Endothelial cell of umbilical vein (primary cell): ENCODE measurements around the gene FMN2. TPM values are rescaled to one million over a fixed set of nuclear protein-coding genes. Genes with fewer than 3 reads are reported as not detected.

ENCODE experiments used
- BruUV-seq: library from RNA; stranded (reverse); fragments of 400-500 nt; replicated peaks from 2 replicates; lab custom pipeline; 2021; lab: Mats Ljungman, UMichigan
- CTCF ChIA-PET: fragments of 300-600, 350-600 bp; sonication (Branson Sonifier 250); formaldehyde crosslinking; loops from one replicate; lab custom pipeline; 2021; ENCODE audit warnings: antibody characterized with exemption, inconsistent platforms; lab: Charles Lee
- POLR2A ChIA-PET: fragments of 300-600, 350-600 bp; sonication (Branson Sonifier 250); formaldehyde crosslinking; loops from one replicate; lab custom pipeline; 2021; ENCODE audit warnings: antibody characterized with exemption, inconsistent platforms; lab: Charles Lee
- DNase-seq: peaks from one replicate; pipeline ENCODE4 v3.0.0-alpha.2; 2011; ENCODE audit warnings: low read depth, low spot score
- FAIRE-seq: peaks from 2 replicates; lab custom pipeline; 2011; peaks lifted over from hg19 to GRCh38; lab: Jason Lieb, UNC
- H2AFZ ChIP-seq: 2 replicates; pipeline ENCODE4 v1.6.0; 2012; ENCODE audit warnings: low read depth, low read length, control low read depth, inconsistent platforms
- H3K27ac ChIP-seq: 2 replicates; pipeline ENCODE4 v1.5.1; 2011; ENCODE audit warnings: low read depth, mild to moderate bottlenecking, control low read depth, low read length, moderate library complexity; ENCODE audit not compliant: insufficient read depth
- H3K27me3 ChIP-seq, 2 experiments: 2 replicates each; pipeline versions ENCODE4 v1.6.0 to v1.6.1; 2011; ENCODE audit warnings: low read length in 2 of 2, mixed read lengths in 1 of 2; ENCODE audit not compliant: control insufficient read depth in 2 of 2, insufficient read depth in 2 of 2
- H3K36me3 ChIP-seq, 2 experiments: 2 replicates in 1 of 2; 3 replicates in 1 of 2; pipeline ENCODE4 v1.5.1; 2011; ENCODE audit warnings: low read length in 2 of 2, mild to moderate bottlenecking in 1 of 2, moderate library complexity in 1 of 2; ENCODE audit not compliant: control insufficient read depth in 2 of 2, insufficient read depth in 2 of 2; ENCODE audit errors: extremely low read depth in 1 of 2
- H3K4me1 ChIP-seq: 3 replicates; pipeline ENCODE4 v1.5.1; 2011; ENCODE audit warnings: mild to moderate bottlenecking, low read length; ENCODE audit not compliant: control insufficient read depth, insufficient read depth; ENCODE audit errors: extremely low read depth
- H3K4me2 ChIP-seq: 2 replicates; pipeline ENCODE4 v1.6.1; 2011; ENCODE audit warnings: low read length, control low read depth, mixed read lengths; ENCODE audit not compliant: insufficient read depth
- H3K4me3 ChIP-seq, 3 experiments: fragments of 200-600 bp in 1 of 3; sonication (generic), shearing (Covaris generic) in 1 of 3; replicated peaks in 1 of 3; 2 replicates each; pipeline ENCODE4 v1.5.1; 2011 to 2016; ENCODE audit warnings: control low read depth in 3 of 3, low read length in 3 of 3, mild to moderate bottlenecking in 2 of 3, inconsistent platforms in 1 of 3, low read depth in 1 of 3, moderate library complexity in 1 of 3; ENCODE audit not compliant: insufficient read depth in 1 of 3
- H3K79me2 ChIP-seq: 2 replicates; pipeline ENCODE4 v1.6.0; 2012; ENCODE audit warnings: low read length, inconsistent platforms; ENCODE audit not compliant: control insufficient read depth, insufficient read depth
- H3K9ac ChIP-seq: replicated peaks from 2 replicates; pipeline ENCODE3; 2011; ENCODE audit warnings: low read length, control low read depth; ENCODE audit not compliant: insufficient read depth; ENCODE audit errors: extremely low read depth
- H3K9me1 ChIP-seq: replicated peaks from 3 replicates; pipeline ENCODE4 v1.6.0; 2011; ENCODE audit warnings: mild to moderate bottlenecking, low read length; ENCODE audit not compliant: control insufficient read depth, insufficient read depth; ENCODE audit errors: extremely low read depth
- H3K9me3 ChIP-seq: replicated peaks from 2 replicates; pipeline ENCODE4 v1.5.1; 2012; ENCODE audit warnings: low read length, inconsistent platforms; ENCODE audit not compliant: control insufficient read depth, insufficient read depth
- H4K20me1 ChIP-seq: replicated peaks from 2 replicates; pipeline ENCODE3; 2011; ENCODE audit warnings: mild to moderate bottlenecking, low read length; ENCODE audit not compliant: control insufficient read depth, insufficient read depth; ENCODE audit errors: extremely low read depth
- CTCF ChIP-seq, 2 donors: IDR thresholded peaks; 1 replicate in 1 of 2; 2 replicates in 1 of 2; pipeline ENCODE4 v1.5.1; 2011; ENCODE audit warnings: low read length in 2 of 2, mild to moderate bottlenecking in 2 of 2, moderate library complexity in 2 of 2, control low read depth in 1 of 2, inconsistent platforms in 1 of 2, low read depth in 1 of 2; ENCODE audit not compliant: insufficient read depth in 1 of 2; ENCODE audit errors: extremely low read depth in 1 of 2
- EZH2 ChIP-seq: IDR thresholded peaks from 2 replicates; pipeline ENCODE4 v1.6.1; 2012; ENCODE audit warnings: borderline replicate concordance, low read depth, mild to moderate bottlenecking, moderate library complexity, low read length, inconsistent platforms; ENCODE audit not compliant: severe bottlenecking
- FOS ChIP-seq: IDR thresholded peaks from 2 replicates; pipeline ENCODE4 v1.6.1; 2011; ENCODE audit warnings: mild to moderate bottlenecking, low read length, moderate library complexity, borderline replicate concordance; ENCODE audit not compliant: insufficient read depth
- GATA2 ChIP-seq: IDR thresholded peaks from 2 replicates; pipeline ENCODE4 v1.7.0; 2011; ENCODE audit warnings: low read depth, mild to moderate bottlenecking, moderate library complexity, mixed read lengths, low read length; ENCODE audit not compliant: insufficient read length, insufficient read depth
- JUN ChIP-seq: IDR thresholded peaks from 2 replicates; pipeline ENCODE4 v1.6.1; 2011; ENCODE audit warnings: borderline replicate concordance, low read depth; ENCODE audit not compliant: insufficient read length, insufficient read depth
- MAX ChIP-seq: IDR thresholded peaks from 2 replicates; pipeline ENCODE4 v1.6.1; 2011; ENCODE audit not compliant: insufficient read depth, insufficient read length
- MYC ChIP-seq: IDR thresholded peaks from one replicate; pipeline ENCODE4 v1.6.1; 2011; ENCODE audit warnings: mild to moderate bottlenecking, low read depth, low read length
- POLR2A ChIP-seq: IDR thresholded peaks from 2 replicates; pipeline ENCODE4 v1.6.1; 2012; ENCODE audit warnings: low read depth, mild to moderate bottlenecking, control low read depth, low read length
- POLR2AphosphoS5 ChIP-seq: IDR thresholded peaks from 2 replicates; pipeline ENCODE4 v1.6.1; 2012; ENCODE audit warnings: low read depth, mild to moderate bottlenecking, control low read depth, low read length, moderate library complexity; ENCODE audit not compliant: insufficient read depth
- dilution Hi-C: fragments of 300-500 bp; cut with MboI; formaldehyde crosslinking; loops from one replicate; pipeline ENCODE4 v1.15.0; 2019; ENCODE audit warnings: low sequenced_read_pairs; ENCODE audit not compliant: extremely low pct_ligation_motif_present
- intact Hi-C: fragments of 100-400 bp; cut with micrococcal nuclease; formaldehyde crosslinking; loops from one replicate; pipeline ENCODE4 v1.10.0; 2022
- polyA plus RNA-seq, 4 experiments: library from polyadenylated mRNA; depleted of rRNA in 3 of 4; stranded (reverse) in 3 of 4; unstranded in 1 of 4; fragments of >200 nt; gene quantifications; 2 replicates each; pipeline versions ENCODE4 v1.2.1 to v1.2.3, GENCODE V29; 2011 to 2012; ENCODE audit warnings: missing spikeins in 1 of 4
- total RNA-seq: library from RNA; stranded (reverse); gene quantifications from 2 replicates; pipeline ENCODE4 v1.2.3, GENCODE V29; 2021

The FMN2 gene
- total and polyA plus RNA-seq, 2 donors (not counting 3 experiments of a cell fraction or from before 2014, with no cell fraction given), result not detected

GRCh38 chr1:240409615-240410014 lies 317.9 kb downstream of the FMN2 start:
- Histone ChIP-seq H3K36me3 (no peaks in the 10 kb centered on the region), H3K79me2 (no peaks in the 10 kb centered on the region), H3K27ac (no peak overlapping the region), H3K9ac (no peak overlapping the region), H3K9me3 (peaks cover 2% of the 10 kb centered on the region), H2AFZ (no peak overlapping the region), H3K4me3 (no peak overlapping the region), H3K4me1 (no peaks in the 10 kb centered on the region), H4K20me1 (no peaks in the 10 kb centered on the region), H3K27me3 (no peaks in the 10 kb centered on the region), H3K9me1 (no peaks in the 10 kb centered on the region), H3K4me2 (no peak overlapping the region)
- CTCF ChIA-PET, result no interaction called here
- no TSS peak for BruUV-seq
- no peak for FAIRE-seq
- intact Hi-C loops, result no loop called here
- TF ChIP-seq CTCF (IDR thresholded peaks at IDR 0.05; ENCODE audit: extremely low read depth in 1 of 2, insufficient read depth in 1 of 2, low read depth in 1 of 2, low read length in 2 of 2) (no peak), EZH2 (no peak), GATA2 (no peak), POLR2AphosphoS5 (no peak), MAX (no peak), POLR2A (no peak), MYC (no peak), JUN (no peak), FOS (no peak)
- no peak for DNase-seq
- dilution Hi-C loops, result no loop called here
- POLR2A ChIA-PET, result no interaction called here
